HG02943 (cell line): ENCODE results near the gene GPR50.

Source experiments
- ATAC-seq: cut with Tn5 transposase; IDR thresholded peaks from one replicate; pipeline ENCODE4 v1.9.1; 2021; ENCODE audit warnings: mild to moderate bottlenecking, low read depth, moderate library complexity; ENCODE audit not compliant: unreplicated experiment

The GPR50 gene

DNA sequence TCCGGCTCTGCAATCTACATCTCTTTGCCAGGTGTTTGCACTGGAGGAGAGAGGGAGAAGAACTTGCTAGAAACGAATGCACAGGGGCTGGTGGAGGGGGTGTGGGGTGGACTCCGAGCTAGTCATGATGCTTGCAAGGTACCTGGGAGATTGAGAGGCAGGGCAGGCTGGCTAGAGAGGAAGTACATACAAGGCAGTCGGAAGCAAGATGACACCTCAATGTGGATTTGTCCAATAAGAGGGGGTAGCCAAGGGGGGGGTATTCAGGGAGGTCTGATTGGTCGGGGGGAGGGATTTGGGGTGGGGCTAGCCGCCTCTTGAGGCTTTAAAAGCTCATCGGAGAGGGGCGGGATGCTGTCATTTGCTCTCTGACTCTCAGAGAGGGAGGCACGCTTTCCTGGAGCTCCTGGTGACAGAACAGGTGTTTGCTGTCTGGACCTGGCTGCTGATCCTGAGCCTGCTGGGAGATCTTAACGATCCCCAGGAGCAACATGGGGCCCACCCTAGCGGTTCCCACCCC is at the start of gene GPR50:
TSS of gene GPR50 (plus strand) at position 354 of the 520 bp plus-strand sequence. CDS start at position 492, 138 bp downstream.
- ATAC-seq = no peak

DNA sequence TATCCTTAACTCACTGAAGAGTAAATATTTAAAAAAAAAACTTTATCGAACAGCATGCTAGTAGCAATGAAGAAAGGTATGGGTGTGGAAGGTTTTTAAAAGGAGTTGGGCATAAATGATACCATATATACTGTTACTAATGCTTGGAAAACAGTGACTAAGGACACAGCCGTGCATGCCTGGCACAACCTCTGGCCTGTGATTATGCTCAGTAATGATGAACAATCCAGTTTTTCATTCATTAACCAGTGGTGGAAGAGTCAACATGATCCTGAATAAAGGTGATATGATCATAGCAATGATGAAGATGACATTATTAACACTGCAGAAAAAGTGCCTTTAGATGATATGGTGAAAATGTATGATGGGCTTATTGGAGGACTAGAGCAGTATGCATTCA is 43.9 kb upstream of the GPR50 start:
- no peak for ATAC-seq

DNA sequence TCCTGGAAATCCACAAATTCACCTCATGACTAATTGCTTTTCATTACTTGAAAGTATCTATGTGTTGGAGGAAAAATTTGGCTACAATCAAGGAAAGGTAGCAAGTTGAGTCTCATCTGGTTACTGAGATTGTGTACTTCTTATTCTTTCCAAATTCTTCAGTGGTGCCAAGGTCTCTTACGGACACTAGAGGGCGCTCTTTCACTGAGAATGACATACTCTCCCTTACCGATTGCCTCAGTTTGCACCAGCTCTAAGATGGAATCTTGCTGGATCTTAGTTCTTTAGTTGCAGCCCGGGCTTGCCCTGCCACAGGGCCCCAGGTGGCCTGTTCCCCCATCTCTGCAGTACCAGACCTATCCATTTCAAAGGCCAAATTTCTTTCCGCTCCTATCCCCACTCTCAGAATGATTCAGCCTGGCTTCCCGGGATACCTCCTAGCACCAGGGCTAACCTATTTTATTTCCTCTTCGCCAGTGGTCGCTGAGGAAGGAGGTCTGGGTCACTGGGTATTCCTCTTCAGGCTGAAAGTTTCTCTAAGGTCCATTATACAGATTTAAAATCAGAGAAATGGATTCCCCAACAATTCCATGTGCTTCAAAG is 24.6 kb upstream of the GPR50 start:
- ATAC-seq = peak; percentile 79

DNA sequence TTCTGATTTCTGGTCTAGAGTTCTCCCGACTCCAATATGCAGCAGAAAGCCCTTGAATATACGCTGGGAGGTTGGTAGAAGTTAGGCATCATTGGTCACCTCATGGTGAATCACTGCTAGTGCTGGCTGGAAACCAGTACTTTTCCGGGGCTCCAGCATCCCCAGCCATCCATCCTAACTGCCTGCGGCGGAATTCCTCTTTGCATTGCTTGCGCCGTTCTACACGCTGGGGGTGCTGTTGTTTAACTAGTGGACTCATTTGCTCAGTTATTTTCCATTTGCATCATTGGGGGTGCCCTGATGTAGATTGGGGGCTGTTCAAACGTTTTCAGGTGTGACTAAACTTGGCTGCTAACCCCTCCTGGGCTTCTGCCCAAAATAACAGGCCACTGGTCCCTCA is 23.3 kb upstream of the GPR50 start:
- no peak for ATAC-seq

DNA sequence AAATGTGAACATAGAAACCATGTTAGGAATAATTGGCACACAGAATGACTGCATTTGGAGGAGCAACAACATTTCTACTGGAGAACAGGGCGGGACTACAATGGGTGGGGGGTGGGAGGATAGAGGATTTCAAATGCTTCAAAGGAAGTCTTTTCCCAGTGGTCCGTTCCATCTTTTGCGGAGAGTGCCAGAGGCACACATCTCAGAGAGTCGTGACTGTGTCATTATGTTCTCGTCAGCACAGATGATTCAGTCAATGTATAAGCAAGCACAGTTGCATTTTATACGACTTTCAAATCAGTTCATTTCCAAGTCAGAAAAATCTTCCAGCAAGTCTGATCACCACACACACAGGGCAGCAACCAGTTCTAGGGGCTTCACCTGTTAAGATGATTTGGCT is 22.7 kb upstream of the GPR50 start:
- no peak for ATAC-seq

DNA sequence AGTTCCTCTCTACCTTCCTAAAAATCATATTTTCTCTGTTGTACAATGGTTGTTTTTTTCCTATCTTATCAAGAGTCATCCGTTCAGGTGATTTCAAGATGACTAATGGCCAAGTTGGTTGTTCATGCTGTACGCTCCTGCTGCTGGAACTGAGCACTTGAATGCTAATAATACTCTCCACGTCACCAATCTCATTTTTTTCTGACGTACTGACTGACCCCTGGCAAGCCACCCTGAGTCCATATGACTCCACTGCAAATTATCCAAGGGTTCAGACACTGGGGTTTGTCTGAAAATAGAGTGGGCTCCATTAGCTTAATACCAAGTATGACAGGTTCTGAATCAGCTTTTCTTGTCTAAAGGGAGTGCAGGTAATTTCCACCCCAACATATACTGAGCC is 21.1 kb upstream of the GPR50 start:
- no peak for ATAC-seq

DNA sequence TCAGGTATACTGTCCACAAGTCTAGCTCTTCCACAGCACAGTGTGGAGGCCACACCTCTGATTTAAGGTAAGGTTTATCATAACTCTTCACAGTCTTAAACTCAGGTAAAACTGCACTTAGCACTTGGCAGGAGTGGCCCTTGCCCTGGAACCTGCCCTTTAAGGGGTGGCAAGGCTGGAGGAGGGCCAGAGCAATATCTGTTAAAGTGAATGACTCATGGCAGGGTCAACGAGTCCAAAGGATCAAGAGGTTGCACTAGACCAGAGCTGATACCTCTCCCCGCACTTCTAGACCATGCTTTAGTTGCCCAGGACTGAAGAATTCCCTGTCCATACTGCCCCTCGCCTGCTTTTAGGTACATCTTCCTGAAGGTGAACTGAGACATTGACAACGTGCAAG is 14.7 kb upstream of the GPR50 start:
- no peak for ATAC-seq

DNA sequence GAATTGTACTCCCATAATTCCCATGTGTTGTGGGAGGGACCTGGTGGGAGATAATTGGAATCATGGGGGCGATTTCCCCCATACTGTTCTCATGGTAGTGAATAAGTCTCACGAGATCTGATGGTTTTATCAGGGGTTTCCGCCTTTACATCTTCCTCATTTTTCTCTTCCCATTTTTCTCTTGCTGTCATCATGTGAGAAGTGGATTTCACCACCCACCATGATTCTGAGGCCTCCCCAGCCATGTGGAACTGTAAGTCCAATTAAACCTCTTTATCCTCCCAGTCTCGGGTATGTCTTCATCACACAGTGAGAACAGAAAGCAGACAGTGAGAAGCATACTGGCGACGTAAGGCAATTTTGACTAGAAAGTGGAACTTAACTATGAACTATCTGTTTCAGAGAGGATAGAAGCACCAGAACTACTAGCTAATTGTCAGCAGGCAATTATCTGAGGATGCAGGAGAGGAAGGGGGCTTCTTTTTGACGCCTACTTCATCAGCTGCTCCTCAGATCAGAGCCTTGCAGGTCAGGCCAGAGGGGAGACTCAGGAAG is 8.5 kb upstream of the GPR50 start:
- no peak for ATAC-seq

DNA sequence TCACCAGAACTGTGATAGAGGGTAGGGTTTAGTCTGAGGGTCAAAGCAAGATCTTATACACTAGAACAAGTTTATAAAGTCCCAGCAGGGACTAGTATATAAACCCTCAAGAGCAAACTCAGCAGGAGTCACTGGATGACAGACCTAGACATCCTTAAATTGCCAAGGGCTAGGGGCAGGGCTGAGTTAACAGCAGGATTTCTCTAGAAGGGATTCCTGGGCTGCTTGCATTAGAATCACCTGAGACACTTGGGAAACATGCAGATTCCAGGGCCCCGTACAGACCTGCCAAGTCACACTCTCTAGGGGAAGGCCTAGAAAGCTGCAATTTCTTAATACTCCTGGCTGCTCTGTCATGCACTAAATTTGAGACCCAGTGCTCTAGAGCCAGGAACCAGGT is 6.6 kb upstream of the GPR50 start:
- no peak for ATAC-seq

DNA sequence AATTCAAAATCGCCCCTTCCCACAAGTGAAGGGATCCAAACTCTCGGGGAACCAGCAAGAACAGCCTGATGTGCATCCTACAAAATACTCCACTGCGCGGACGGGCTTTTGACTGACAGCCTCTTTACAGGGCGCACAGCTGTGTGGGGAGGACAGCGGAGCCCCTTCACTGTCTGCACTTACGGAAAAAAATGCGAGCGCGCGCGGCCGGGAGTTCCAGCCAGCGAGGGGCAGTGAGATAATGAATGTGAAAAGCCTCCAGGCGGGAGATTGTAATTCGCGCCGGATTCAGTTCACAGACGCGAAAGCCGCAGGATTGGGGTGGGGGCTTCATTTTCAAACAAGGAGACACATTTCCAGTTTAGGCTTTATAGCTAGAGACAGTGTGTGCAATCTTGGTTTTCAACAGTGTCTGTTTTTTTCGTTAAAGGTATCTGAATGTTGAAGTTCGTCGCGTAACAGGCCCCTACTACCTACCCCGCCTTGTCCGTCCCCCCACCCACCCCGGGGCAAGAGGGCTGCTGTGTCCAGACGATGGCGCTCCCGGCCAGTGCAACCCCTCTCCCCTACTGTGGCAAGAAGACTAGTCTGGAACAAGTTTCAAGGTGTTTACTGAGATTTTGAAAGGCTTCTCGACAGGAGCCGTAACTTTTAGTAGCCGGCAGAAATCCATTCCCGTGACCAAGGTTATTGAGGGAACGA is 1.7 kb upstream of the GPR50 start:
- no peak for ATAC-seq

DNA sequence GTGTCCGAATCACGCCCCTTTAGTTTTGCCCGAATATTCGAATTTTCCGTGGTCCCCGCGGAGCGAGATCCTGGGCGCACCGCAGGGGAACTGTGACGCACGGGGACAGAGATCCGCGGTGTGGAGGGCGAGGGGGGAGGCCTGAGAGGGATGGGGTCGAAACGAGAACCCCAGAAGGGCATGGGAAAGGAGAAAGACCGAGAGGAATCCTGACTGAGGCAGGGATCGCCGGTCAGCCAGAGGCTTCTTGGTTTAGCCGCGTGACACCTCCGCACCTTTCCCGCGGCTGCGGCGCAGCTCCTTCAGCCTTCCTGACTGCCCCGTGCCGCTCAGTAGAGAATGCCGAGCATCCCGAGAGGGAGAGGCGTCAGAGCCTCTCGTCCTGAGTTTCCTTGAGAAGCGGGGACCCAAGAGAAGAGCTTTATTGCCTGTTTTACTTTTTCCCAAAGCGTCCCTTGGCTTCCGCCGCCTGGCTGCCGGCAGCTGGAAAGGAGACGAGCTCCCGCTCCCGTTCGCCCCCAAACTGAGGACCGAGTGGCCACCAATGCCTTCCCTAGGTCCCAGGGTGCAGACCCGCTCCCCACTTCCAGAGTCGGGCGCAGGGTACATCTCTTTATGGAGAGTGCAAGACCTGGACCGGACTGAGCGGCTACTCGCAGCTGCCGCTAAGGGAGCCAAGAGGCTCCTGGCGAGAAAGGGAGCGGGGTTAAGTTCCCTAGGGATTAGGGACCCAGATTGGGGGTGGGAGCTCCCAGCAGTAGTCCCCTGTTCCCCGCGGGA is 911 bp upstream of the GPR50 start:
- ATAC-seq = no peak

DNA sequence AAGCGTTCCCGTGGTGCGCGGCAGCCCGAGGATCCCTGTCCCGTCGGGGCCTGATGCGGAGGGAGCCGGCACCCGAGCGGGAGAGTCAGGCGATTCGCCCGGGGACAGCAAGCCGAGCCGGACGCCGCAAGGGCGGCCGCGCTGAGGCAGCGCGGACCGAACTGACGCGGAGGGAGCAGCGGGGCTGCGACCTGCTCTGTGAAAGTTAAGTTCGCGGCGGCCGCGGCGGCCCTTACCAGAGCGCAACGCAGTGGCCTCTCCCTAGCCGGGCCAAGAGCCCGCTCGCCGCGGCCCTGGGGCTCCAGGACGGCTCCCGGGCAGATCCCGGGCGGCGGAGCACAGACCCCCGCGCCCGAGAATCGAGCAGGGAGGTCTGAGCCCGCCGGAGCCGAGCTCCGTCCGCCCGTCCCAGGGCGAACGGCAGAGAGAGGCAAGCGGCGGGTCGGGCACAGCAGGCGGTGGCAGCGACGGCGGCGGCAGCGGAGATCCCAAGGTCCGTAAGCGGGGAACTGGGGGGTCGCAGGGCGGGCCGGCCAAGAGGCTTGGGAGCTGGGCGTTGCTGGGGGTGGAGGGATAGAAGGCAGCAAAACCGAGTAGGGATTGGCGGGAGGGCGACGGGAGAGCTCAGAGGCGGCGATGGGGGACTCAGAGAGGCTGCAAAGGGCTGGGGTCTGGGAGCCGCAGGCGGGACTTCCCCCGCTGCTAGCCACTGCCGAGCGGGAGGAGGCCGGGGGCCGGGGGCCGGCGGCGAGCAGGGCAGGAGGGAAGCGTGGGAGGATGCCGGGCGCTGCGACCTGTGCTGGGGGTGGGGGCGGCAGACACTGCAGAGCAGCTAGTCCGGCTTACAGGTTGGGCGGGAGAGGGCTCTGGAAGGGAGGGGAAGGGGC is 1.0 kb downstream of the GPR50 start:
- ATAC-seq = no peak

DNA sequence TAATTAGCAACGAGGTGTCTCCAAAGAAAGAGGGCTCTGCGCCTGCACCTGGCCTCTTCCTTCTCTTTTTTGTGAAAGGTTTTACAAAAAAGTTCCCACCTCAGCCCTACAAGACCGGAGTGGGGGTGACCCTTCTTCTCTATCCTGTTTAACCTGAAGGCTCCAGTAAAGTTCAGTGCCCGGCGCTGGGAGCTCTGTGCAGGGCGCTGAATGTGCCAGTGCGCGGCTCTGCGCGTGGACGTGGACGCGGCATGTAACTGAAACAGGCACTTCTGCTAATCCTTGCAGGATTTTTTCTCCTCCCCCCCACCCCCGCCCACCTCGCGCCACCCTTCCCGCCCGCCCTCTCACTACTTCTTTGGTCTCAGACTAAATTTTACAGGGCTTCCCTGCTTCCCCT is 2.4 kb downstream of the GPR50 start:
- ATAC-seq = no peak

DNA sequence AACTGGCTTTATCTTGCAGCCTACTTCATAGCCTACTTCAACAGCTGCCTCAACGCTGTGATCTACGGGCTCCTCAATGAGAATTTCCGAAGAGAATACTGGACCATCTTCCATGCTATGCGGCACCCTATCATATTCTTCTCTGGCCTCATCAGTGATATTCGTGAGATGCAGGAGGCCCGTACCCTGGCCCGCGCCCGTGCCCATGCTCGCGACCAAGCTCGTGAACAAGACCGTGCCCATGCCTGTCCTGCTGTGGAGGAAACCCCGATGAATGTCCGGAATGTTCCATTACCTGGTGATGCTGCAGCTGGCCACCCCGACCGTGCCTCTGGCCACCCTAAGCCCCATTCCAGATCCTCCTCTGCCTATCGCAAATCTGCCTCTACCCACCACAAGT is 4.0 kb downstream of the GPR50 start:
- ATAC-seq = no peak

DNA sequence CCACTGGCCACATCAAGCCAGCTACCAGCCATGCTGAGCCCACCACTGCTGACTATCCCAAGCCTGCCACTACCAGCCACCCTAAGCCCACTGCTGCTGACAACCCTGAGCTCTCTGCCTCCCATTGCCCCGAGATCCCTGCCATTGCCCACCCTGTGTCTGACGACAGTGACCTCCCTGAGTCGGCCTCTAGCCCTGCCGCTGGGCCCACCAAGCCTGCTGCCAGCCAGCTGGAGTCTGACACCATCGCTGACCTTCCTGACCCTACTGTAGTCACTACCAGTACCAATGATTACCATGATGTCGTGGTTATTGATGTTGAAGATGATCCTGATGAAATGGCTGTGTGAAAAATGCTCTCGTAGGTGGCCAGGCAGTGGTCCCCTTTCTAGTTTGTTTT is 4.7 kb downstream of the GPR50 start:
- no peak for ATAC-seq

DNA sequence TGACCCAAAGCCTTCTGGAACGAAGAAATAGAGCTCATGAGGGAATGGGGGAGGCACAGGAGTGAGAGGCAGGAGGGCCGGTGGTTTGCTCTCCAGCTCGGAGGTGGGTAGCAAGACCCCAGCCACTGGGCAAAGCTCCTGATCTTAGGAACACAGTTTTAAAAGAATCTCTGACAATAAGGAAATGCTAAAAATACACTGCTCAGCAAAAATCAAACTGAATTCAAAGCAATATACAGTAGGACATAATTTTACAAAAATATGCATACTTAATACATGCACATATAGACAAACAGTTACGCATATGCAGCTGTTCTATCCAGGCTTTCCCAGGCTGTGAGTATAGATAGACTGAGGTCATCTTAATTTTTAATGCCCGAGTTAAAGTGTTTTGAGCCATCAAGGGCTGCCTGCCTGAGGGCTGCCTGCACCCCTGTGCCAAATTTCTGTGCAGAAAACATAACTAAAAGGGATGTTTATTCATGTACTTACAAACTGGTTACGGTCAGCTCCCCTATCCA is 6.9 kb downstream of the GPR50 start:
- ATAC-seq = no peak

DNA sequence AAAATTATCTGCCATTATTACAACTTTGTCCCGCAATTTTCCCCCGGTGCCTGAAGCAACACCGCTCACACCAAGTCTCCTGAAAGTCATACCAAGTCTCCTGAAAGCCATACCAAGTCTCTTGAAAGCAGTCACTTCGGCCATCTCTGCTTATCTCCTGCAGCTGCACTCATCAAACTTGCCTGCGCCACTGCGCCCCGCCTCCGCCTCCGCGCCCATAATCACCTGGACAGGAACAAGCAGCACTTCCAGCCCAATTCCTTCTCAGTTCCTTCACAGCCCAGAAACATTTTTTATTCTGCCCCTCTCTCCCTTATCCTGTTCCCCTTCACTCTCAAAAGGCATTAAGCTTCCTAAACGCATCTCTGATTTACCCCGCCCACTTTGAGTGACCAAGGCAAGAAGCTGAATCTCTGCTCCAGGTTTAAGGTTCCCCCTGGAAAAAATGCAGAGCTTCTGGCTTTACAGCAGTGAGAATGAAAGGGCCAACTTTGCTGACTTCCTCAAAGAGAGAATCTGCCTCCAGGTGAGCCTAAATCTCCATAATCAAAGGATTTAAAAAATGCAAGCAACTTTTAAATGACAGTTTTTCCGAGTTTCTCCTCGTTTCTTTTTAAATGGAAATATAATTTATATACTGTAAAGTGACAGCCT is 7.7 kb downstream of the GPR50 start:
- no peak for ATAC-seq

DNA sequence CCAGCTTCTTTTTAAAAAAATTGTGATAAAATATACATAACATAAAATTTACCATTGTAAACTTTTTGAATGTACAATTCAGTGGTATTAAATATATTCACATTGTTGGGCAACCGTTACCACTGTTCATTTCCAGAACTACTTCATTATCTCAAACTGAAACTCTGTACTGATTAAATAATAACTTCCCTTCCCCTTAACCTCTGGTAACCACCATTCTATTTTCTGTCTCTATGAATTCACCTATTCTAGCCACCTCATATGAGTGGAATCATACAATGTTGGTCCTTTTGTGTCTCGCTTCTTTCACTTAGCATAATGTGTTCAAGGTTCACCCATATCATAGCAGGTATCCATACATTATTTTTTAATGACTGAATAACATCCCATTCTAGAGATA is 8.3 kb downstream of the GPR50 start:
- ATAC-seq = no peak

DNA sequence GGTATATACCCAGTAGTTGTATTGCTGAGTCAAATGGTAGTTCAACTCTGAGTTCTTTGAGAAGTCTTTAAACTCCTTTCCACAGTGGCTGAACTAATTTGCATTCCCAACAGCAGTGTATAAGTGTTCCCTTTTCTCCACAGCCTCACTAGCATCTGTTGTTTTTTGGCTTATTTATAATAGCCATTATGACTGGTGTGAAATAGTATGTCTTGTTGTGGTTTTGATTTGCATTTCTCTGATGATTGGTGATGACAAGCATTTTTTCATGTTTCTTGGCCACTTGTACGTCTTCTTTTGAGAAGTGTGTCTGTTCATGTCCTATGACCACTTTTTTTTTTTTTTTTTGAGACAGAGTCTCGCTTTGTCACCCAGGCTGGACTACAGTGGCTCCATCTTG is 30.5 kb downstream of the GPR50 start:
- ATAC-seq = no peak

DNA sequence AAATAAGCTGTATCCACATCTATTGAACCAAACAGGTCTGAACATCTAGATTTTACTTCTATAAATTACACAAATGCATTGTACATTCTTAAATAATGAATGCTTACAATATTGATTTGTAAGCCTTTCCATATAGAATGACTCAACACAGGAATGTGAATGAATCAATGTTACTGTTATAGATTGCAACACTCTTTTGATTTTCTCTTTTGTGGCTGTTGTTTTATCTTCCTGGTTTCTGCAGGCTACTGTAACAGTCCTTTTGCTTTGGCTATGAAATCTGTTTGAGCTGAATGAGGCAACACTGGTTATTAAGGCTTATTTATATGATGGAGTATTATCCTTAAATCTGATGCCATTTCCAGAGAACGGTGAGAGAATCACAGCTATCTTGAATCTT is 49.5 kb downstream of the GPR50 start:
- no peak for ATAC-seq
